Lung (tissue), 12 donors: ENCODE results near the gene MAGI2. TPM values are rescaled to one million over a fixed set of nuclear protein-coding genes. Genes with fewer than 3 reads are reported as not detected.
A peak's percentile ranks its signal among the peaks of the same experiment; 100 is the strongest.

Source experiments
- ATAC-seq: fragments of 200-7000 bp; cut with Tn5 transposase; one replicate; pipeline ENCODE4 v1.9.1; 2020; ENCODE audit warnings: moderate number of reproducible peaks; ENCODE audit not compliant: insufficient read depth, low FRiP score
- DNase-seq, 3 donors: peaks; one replicate each; pipeline ENCODE4 v3.0.0-alpha.2; 2013 to 2017
- H3K27ac ChIP-seq, 2 donors: one replicate each; pipeline ENCODE4 v1.5.1; 2013; ENCODE audit warnings: mild to moderate bottlenecking in 2 of 2, moderate library complexity in 2 of 2, control low read depth in 1 of 2, inconsistent platforms in 1 of 2, low read depth in 1 of 2, low read length in 1 of 2
- H3K27me3 ChIP-seq, 3 donors: one replicate each; pipeline ENCODE4 v1.5.1; 2013; ENCODE audit warnings: low read length in 2 of 3; ENCODE audit not compliant: control insufficient read depth in 3 of 3, insufficient read depth in 3 of 3
- H3K36me3 ChIP-seq, 4 donors: one replicate each; pipeline ENCODE4 v1.5.1; 2013; ENCODE audit warnings: low read length in 4 of 4, mild to moderate bottlenecking in 1 of 4, moderate library complexity in 1 of 4; ENCODE audit not compliant: control insufficient read depth in 4 of 4, insufficient read depth in 4 of 4
- H3K4me1 ChIP-seq, 5 donors: one replicate each; pipeline ENCODE4 v1.5.1; 2013; ENCODE audit warnings: low read length in 5 of 5, mild to moderate bottlenecking in 2 of 5, moderate library complexity in 1 of 5; ENCODE audit not compliant: control insufficient read depth in 5 of 5, insufficient read depth in 5 of 5
- H3K4me3 ChIP-seq: one replicate; pipeline ENCODE4 v1.5.1; 2013; ENCODE audit warnings: mild to moderate bottlenecking, control low read depth, moderate library complexity
- H3K9ac ChIP-seq, 2 donors: one replicate each; pipeline ENCODE4 v1.5.1; 2013; ENCODE audit warnings: low read length in 2 of 2, control low read depth in 1 of 2; ENCODE audit not compliant: insufficient read depth in 1 of 2
- H3K9me3 ChIP-seq, 4 donors: one replicate each; pipeline ENCODE4 v1.5.1; 2013; ENCODE audit warnings: low read length in 3 of 4, mild to moderate bottlenecking in 1 of 4, moderate library complexity in 1 of 4; ENCODE audit not compliant: control insufficient read depth in 4 of 4, insufficient read depth in 3 of 4
- WGBS, 2 donors: extraction: QIAGEN DNeasy Blood & Tissue Kit; methylation state at CpG; one replicate each; pipeline ENCODE4 v1.1.7; 2013; 5-methylcytosine and 5-hydroxymethylcytosine counted together
- polyA plus RNA-seq, 2 donors: library from polyadenylated mRNA; stranded (reverse); fragments of 200-250 nt; gene quantifications; one replicate each; pipeline ENCODE4 v1.2.1, GENCODE V29; 2013
- total RNA-seq, 2 donors: library from RNA; depleted of rRNA in 1 of 2; stranded (reverse); fragments of >200 nt in 1 of 2; gene quantifications; one replicate each; pipeline ENCODE4 v1.2.1, GENCODE V29; 2014 to 2021
- TF ChIP-seq, protein P1 (sequence below): IDR thresholded peaks from 2 replicates; pipeline ENCODE4 v1.5.1; 2012; ENCODE audit warnings: mild to moderate bottlenecking; ENCODE audit errors: control extremely low read depth, extremely low read depth
- donor health status: control.
- donor health status: control.
- donor health status: Bipolar disorder and iron deficiency.
- donor health status: healthy.
- donor health status: DM: yes; HTN: yes; CAD: no.

The MAGI2 gene
- total and polyA plus RNA-seq, 4 donors = 0.94 to 18.0 (median 5.3) TPM

DNA sequence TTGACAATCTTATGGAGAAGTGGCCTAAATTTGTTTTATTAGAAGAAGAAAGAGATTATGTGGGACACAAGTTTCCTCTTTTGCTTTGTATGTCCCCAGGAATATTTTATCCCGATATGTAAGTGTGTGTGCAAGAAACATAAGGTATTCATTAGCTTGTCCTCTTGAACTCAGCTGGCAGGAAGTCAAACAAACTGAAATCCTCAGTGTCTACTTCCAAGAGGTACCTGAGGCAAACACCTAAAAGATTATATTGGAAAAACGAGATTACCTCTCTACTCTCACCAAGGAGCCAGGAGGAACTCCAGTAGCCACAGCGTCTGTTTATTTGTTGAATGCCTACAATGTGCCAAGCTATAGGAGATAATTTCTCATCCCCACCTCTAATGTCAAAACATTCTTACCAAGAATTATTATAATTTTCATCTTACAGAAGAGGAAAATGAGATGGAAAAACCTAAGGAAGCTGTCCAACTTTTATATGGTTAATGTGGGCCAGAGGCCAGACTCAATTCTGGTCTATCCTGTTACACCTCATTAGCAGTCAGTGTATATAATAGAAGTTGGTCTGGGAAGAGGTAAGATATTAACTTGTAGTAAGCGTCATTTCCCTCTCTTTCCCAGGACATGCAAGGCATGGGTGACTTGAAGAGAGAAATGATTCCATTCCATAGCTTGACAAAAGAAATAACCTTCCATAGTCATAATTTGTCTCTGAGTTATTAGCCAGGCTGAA lies 692.7 kb downstream of the MAGI2 start:
- H3K27me3 ChIP-seq = no peaks in the 10 kb centered on the region
- H3K4me3 ChIP-seq = no peak overlapping the region
- no peaks in the 10 kb centered on the region for H3K9me3 ChIP-seq
- H3K36me3 ChIP-seq = no peaks in the 10 kb centered on the region
- H3K4me1 ChIP-seq = peaks cover 0 to 6% (median 0%) of the 10 kb centered on the region in 5 donors
- TF ChIP-seq, protein P1, sequence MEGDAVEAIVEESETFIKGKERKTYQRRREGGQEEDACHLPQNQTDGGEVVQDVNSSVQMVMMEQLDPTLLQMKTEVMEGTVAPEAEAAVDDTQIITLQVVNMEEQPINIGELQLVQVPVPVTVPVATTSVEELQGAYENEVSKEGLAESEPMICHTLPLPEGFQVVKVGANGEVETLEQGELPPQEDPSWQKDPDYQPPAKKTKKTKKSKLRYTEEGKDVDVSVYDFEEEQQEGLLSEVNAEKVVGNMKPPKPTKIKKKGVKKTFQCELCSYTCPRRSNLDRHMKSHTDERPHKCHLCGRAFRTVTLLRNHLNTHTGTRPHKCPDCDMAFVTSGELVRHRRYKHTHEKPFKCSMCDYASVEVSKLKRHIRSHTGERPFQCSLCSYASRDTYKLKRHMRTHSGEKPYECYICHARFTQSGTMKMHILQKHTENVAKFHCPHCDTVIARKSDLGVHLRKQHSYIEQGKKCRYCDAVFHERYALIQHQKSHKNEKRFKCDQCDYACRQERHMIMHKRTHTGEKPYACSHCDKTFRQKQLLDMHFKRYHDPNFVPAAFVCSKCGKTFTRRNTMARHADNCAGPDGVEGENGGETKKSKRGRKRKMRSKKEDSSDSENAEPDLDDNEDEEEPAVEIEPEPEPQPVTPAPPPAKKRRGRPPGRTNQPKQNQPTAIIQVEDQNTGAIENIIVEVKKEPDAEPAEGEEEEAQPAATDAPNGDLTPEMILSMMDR = no peak
- ATAC-seq (no peak), DNase-seq (peak in 2 of 3 donors; percentile 11 to 35)
- H3K9ac ChIP-seq = no peak overlapping the region
- 37 to 69% methylated on average over 4 of the region's 4 CpGs for WGBS, 2 donors
- no peak overlapping the region for H3K27ac ChIP-seq

DNA sequence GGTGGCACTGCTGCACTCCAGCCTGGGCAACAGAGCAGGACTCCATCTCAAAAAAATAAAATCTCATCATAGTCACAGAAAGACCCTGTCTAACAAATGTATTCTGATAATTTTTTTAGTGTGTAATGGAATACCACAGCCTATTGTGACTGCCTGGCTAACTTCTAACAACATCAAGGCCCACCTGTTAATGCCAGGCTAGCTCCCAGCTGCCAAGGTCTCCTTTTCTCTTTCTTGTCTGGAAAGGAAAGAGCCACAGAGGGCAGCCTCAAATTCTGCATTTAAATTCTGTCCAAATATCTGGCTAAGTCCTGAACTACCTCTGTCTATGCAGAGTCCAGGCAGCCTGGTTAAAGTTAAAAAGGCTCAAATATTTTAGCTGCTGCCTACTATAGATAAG lies 700.9 kb downstream of the MAGI2 start:
- no peak overlapping the region for H3K9ac ChIP-seq
- peaks cover 0 to 4% (median 0%) of the 10 kb centered on the region in 5 donors for H3K4me1 ChIP-seq
- H3K27ac ChIP-seq = no peak overlapping the region
- no peaks in the 10 kb centered on the region for H3K9me3 ChIP-seq
- no peak overlapping the region for H3K4me3 ChIP-seq
- TF ChIP-seq, protein P1 = no peak
- ATAC-seq = no peak
- H3K27me3 ChIP-seq = no peaks in the 10 kb centered on the region
- DNase-seq = no peak
- H3K36me3 ChIP-seq = no peaks in the 10 kb centered on the region

DNA sequence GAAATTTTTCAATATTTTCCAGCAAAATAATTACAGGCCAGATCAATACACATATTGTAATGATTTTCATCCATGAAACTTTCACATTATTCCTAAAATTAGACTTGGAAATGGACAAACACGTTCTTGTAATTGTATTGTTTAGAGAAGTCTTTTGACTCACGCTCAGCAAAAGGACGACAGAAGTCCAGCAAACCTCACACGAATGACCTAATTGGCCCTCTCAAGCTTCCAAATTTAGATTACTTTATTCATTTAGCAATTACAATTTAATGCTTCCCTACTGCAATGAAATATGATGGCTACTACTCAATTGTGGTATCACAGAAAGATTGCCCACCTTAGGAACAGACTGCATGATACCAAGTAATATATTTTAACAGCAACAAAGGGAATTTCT lies 702.2 kb downstream of the MAGI2 start:
- no peak overlapping the region for H3K4me3 ChIP-seq
- no peak overlapping the region for H3K9ac ChIP-seq
- no peaks in the 10 kb centered on the region for H3K9me3 ChIP-seq
- H3K27me3 ChIP-seq = no peaks in the 10 kb centered on the region
- H3K36me3 ChIP-seq = no peaks in the 10 kb centered on the region
- ATAC-seq (no peak), DNase-seq (no peak)
- TF ChIP-seq, protein P1 = no peak
- no peak overlapping the region for H3K27ac ChIP-seq
- peaks cover 0 to 4% (median 0%) of the 10 kb centered on the region in 5 donors for H3K4me1 ChIP-seq
- WGBS, 2 donors = 86 to 87% methylated on average over 4 of the region's 4 CpGs
